ENCODE measurements around the gene PPP4C. TPM values are rescaled to one million over a fixed set of nuclear protein-coding genes. Genes with fewer than 3 reads are reported as not detected.

PPP4C gene
- total RNA-seq, 6 experiments from 2014 or later: 111 to 135 (median 123) TPM

DNA sequence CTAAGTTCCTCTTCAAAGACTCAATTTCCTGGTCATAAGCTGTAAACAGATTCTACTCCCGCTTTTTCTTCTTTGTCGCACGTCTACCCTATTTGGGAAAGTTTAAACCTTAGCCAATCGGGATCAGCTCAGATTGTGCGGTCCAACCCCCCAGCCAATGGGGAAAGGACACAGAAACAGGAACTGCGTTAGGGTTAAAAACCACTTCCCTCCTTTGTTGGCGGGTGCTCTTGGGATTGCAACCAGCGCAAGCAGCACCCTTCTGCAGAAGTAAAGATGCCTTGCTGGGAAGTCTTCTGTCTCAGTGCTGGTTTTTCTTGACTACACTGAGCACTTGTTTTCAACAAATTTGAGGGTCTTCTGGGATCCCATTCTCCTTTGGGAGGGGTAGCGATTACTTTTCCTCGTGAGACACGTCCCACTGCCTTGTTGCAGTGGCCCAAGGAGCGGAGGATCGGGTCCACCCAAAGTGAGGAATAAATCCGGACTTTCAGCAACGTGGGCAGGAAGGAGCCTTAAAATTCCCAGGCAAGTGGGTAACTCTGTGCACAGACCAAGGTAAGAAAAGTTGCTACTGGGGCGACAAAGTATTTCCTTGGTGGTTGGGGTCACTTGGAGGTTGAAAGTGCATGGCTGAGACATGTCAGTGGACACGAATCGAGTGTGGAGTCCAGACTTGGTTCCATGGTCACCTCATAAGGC is 21.2 kb downstream of the PPP4C start:
- TF ChIP-seq, protein P1, sequence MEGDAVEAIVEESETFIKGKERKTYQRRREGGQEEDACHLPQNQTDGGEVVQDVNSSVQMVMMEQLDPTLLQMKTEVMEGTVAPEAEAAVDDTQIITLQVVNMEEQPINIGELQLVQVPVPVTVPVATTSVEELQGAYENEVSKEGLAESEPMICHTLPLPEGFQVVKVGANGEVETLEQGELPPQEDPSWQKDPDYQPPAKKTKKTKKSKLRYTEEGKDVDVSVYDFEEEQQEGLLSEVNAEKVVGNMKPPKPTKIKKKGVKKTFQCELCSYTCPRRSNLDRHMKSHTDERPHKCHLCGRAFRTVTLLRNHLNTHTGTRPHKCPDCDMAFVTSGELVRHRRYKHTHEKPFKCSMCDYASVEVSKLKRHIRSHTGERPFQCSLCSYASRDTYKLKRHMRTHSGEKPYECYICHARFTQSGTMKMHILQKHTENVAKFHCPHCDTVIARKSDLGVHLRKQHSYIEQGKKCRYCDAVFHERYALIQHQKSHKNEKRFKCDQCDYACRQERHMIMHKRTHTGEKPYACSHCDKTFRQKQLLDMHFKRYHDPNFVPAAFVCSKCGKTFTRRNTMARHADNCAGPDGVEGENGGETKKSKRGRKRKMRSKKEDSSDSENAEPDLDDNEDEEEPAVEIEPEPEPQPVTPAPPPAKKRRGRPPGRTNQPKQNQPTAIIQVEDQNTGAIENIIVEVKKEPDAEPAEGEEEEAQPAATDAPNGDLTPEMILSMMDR (IDR thresholded peaks at IDR 0.05): no peak
- H3K36me3 Mint-ChIP-seq (ENCODE audit: low read depth): peaks cover 16% of the 10 kb centered on the region
- peaks cover 17% of the 10 kb centered on the region for H3K4me1 Mint-ChIP-seq (ENCODE audit: low read depth)
- H3K27ac Mint-ChIP-seq: peak overlapping the region; percentile 69
- no peak overlapping the region for H3K4me3 Mint-ChIP-seq
- H3K9me3 Mint-ChIP-seq: peaks cover 20% of the 10 kb centered on the region
- DNase-seq: no peak
- peaks cover 4% of the 10 kb centered on the region for H3K27me3 Mint-ChIP-seq (ENCODE audit: insufficient read depth)

DNA sequence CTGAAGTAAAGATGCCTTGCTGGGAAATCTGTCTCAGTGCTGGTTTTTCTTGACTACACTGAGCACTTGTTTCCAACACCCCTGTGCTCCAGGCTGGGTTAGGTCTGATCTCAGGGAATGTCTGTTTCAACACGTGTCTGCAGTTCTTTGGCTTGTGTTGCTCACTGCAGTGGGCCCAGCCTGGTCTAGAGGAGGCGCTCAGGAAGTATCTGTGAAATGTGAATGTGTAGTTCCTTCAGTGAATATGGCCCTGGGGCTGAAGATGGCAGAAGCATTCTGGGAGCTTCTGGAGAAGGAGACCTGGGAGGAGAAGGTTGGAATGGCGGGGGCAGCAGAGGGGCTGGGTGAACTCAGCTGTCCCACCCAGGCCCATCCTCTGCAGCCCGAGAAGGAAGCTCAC is 28.3 kb downstream of the PPP4C start:
- H3K4me3 Mint-ChIP-seq: no peak overlapping the region
- no peak for DNase-seq
- no peaks in the 10 kb centered on the region for H3K9me3 Mint-ChIP-seq
- no peaks in the 10 kb centered on the region for H3K4me1 Mint-ChIP-seq (ENCODE audit: low read depth)
- H3K36me3 Mint-ChIP-seq (ENCODE audit: low read depth): peaks cover 10% of the 10 kb centered on the region
- TF ChIP-seq, protein P1 (IDR thresholded peaks at IDR 0.05): no peak
- no peaks in the 10 kb centered on the region for H3K27me3 Mint-ChIP-seq (ENCODE audit: insufficient read depth)
- H3K27ac Mint-ChIP-seq: no peak overlapping the region

DNA sequence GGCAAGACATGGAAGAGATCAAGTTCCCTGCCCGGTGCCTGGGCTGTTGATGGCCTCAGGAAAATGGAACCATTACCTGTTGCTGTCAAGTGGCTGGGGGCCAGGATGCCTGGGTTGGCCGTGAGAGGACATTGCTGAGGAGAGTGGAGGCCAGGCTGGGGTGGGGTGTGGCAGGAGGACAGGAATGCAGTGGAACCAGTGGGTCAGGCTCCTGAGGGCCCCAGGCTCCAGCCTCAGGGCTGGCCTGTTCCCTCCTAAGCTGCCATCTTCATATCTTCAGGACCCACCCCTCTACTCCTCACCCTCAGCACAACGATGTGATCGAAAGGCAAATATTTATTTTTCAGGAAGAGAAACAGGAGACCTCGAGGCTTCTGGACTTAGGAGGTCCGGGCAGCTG is 28.7 kb downstream of the PPP4C start:
- Mint-ChIP-seq H3K4me1 (ENCODE audit: low read depth) (no peaks in the 10 kb centered on the region), H3K9me3 (no peaks in the 10 kb centered on the region), H3K4me3 (no peak overlapping the region), H3K36me3 (ENCODE audit: low read depth) (peaks cover 10% of the 10 kb centered on the region), H3K27me3 (ENCODE audit: insufficient read depth) (no peaks in the 10 kb centered on the region), H3K27ac (no peak overlapping the region)
- DNase-seq: no peak
- TF ChIP-seq, protein P1 (IDR thresholded peaks at IDR 0.05): no peak

DNA sequence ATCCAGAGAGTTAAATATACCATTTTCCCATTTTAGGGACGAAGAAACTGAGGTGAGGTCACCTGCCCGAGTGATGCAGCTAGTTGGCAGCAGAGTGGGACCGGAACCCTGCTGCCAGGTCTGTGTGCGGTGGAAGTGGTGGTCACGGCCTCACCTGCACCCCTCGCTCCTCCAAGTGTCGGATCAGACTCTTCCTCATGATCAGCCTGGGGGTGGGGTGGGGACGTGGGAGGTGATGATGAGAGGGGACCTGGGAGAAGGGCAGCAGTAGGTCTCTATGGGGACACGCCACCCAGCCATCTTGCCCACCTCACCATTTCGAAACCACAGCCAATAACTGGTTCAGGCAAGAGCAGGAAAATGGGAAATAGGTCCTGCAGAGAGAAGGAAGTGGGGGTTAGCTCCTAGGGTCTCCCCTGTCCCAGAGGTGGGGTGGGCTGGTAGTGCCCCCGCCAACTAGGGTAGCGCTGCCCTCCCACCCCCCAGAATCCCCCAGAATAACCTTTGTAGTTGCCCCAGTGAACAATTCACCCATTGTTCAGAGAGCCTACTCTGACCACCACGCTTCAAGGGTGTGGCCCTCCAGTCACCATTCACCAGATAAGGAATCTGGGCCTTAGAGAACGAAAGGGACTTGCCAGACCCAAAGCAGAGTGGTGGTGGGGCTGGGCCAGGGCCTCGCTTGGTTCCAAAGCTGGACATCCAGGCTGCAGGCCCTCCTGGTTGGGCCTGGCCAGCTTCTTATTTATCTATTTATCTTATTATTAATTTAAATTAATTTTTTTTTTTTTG is 32.5 kb downstream of the PPP4C start:
- no peaks in the 10 kb centered on the region; the same call in 1 of the 2 replicates for H3K27me3 Mint-ChIP-seq (ENCODE audit: insufficient read depth)
- peaks cover 14% of the 10 kb centered on the region for H3K36me3 Mint-ChIP-seq (ENCODE audit: low read depth)

DNA sequence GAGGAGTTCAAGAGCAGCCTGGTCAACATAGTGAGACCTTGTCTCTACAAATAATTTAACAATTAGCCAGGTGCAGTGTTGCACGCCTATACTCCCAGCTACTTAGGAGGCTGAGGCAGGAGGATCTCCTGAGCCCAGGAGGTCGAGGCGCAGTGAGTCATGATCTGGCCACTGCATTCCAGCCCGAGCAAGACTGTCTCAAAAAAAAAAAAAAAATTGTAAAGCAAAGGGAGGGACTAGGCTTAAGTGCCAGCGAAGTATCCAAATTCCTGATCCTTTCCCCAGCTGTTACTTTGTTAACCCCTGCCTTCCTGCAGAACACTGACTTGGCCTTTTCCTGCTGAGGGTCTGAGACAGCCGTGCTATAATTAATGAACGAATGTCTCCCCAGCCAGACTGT is 34.9 kb downstream of the PPP4C start:
- H3K4me3 Mint-ChIP-seq: no peak overlapping the region
- peaks cover 4% of the 10 kb centered on the region; the same call in 1 of the 2 replicates for H3K36me3 Mint-ChIP-seq (ENCODE audit: low read depth)
- TF ChIP-seq, protein P1 (IDR thresholded peaks at IDR 0.05): no peak
- H3K4me1 Mint-ChIP-seq (ENCODE audit: low read depth): peaks cover 20% of the 10 kb centered on the region
- H3K27me3 Mint-ChIP-seq (ENCODE audit: insufficient read depth): no peaks in the 10 kb centered on the region; the same call in none of the 2 replicates
- no peak for DNase-seq
- H3K9me3 Mint-ChIP-seq: no peaks in the 10 kb centered on the region
- no peak overlapping the region for H3K27ac Mint-ChIP-seq

More for the DNA sequence above, 32.5 kb downstream of the PPP4C start:
- TF ChIP-seq, protein P1 (IDR thresholded peaks at IDR 0.05): no peak
- H3K4me1 Mint-ChIP-seq (ENCODE audit: low read depth): peaks cover 10% of the 10 kb centered on the region
- H3K27ac Mint-ChIP-seq: no peak overlapping the region
- H3K4me3 Mint-ChIP-seq: no peak overlapping the region
- H3K9me3 Mint-ChIP-seq: no peaks in the 10 kb centered on the region
- DNase-seq: no peak
